ENCODE data around the gene SLC27A5. TPM values are rescaled to one million over a fixed set of nuclear protein-coding genes. Genes with fewer than 3 reads are reported as not detected.
"Not testable (repeated sequence)": the region's sequence is repeated elsewhere in the genome, so short reads cannot be mapped to it uniquely, and the experiment has no call there.

The SLC27A5 gene
- polyA plus RNA-seq, 1 donor: 9.9 TPM

GRCh38 chr19:58529405-58529804 is 17.6 kb upstream of the SLC27A5 start:
- DNase-seq: no peak

- no peak for DNase-seq
Observed at GRCh38 chr19:58522709-58523108, 10.9 kb upstream of the SLC27A5 start.

DNA sequence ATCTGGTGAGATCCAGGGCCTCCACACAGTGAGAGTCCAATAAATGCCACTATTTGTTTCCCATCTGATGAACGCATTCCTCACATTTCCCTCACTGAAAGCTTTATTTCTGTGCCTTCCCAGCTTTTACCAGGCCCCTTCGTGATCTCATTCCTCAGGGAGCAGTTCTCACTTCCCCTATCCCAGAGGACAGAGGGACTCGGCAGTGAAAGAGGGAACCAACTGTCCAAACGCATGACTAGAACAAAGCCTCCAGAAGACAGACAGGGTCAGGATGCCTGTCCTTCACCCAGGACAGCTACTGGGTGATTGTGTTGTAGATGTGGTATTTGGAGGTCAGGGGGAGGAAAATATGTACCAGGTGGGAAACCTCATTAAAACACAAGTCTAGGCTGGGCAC is 9.9 kb upstream of the SLC27A5 start:
- no peak for DNase-seq

GRCh38 chr19:58520257-58520599 is 8.4 kb upstream of the SLC27A5 start:
- DNase-seq: no peak

GRCh38 chr19:58519355-58520256 is 7.8 kb upstream of the SLC27A5 start, which contains the start of gene ZBTB45:
TSS of gene ZBTB45 (minus strand) at chr19:58519810. CDS start at chr19:58517673, 2,137 bp downstream.
- peak; percentile 94 for DNase-seq

GRCh38 chr19:58519087-58519354 is 7.2 kb upstream of the SLC27A5 start:
- peak; percentile 74 for DNase-seq

DNA sequence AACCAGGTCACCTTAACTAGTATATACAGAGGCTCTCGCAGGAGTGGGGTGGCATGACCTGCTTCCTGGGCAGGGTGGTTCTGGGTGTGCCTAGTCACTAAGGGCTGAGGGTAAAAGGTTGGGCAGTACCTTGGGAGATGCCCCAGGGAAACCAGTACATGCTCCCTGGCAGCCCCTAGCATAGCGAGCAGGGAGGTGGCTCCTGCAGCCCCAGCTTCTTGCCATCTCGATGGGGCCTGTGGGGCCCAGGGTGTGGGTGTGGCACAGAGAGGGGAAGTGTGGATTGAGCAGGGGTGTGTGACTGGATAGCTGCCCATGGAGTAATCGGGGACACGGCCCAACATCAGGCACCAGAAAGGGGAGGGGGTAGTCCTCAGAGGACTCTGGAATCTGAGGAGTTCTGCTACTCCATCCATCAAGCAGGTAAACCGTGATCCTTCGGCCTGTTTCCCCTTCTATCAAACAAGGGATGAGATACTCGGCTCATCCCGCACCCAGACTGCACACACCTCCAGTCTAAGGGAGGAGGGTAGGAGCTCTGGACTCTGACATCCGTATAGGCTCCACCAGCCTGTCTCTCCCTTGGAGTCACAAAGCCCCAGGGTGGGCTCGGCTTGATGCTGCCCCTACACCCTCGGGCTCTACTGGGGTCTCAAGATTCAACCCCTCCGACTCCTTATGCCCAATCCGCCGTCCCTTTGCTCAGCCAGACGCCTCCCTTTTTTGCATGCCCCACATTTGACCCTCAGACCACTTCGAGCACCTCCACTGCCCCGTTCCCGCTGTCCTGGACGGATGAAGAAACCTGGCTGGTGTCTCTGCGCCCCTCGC is 6.7 kb upstream of the SLC27A5 start:
- no peak for DNase-seq

DNA sequence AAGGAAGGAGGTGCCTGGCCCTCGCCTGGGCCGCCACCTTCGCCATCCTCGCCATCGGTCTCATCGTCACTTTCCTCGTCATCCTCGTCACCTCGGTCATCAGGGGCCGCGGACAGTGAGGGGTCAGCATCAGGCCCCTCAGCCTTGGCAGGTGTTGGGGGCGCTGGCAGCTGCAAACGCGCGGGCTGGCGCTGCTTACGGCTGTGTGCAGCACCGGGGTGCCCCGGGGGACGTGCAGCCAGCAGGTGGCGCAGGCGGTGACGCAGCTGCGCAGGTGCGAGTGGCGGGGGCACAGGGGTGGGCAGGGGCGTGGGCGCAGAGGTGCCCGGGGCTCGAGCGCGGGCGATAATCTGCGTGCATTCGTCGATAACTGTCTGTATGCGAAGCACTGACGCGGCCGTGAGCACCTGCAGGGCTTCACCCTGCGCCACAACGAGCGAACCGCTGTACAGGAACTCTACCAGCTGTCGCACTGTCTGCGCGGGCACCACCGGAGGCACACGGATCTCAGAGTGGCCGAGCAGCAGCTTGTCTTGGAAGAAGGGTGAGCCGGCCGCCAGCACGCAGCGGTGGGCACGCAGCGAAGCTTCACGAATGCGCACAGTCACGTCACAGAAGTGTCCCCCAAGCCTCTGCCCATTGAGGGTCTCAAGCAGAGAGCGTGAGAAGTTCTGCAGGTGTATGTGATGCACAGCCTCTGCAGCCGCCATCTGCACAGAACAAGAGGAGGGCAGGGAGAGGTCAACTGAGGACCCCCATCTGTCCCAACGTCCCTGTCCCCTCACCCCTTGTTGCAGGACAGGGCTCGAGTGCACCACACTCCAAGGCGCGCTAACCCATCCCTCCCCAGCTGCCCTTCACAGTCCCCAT is 5.4 kb upstream of the SLC27A5 start:
- no peak for DNase-seq

- DNase-seq: no peak
Observed at GRCh38 chr19:58516246-58516836, 4.5 kb upstream of the SLC27A5 start.

DNA sequence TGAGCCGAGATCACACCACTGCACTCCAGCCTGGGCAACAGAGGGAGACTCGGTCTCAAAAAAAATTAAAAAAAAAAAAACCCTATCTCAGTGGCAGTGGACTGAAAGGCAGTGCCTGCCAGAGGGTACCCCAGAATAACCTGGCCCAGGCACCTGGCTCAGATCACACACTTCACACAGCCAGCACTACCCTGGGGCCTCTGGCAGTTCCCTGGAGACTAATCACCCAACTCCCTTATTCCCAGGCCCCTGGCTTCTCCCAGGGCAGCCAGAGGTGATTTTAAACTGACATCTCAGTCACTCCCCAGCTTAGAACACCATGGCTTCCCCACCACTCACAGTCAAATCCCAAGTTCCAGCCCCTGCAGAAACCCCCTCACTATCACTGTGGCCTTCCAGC is 3.5 kb upstream of the SLC27A5 start:
- DNase-seq: no peak

DNA sequence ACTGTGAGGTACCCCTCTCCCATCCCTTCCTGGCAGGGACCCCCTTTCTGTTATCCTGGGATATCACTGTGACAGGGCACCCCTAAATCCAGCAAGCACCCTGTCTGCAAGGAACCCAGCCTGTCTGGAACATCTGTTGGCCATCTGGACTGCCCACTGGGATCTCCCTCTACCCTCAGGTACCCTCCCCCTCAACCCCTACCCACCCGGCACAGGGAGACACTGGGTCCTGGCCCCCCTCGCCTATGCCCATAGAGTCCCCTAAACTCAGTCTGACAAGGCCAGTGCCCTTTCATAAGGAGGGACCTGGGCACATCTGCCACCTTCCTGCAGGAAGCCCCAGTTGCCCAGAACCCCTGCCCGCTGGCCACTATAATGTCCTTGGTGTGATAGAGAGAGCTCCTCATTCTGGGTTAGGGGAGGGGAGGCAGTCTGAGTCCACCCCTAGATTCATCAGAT is 2.8 kb upstream of the SLC27A5 start:
- DNase-seq: no peak

- peak; percentile 86 for DNase-seq
Observed at GRCh38 chr19:58513694-58514563, 2.1 kb upstream of the SLC27A5 start.

GRCh38 chr19:58513213-58513693 is 1.5 kb upstream of the SLC27A5 start:
- DNase-seq: no peak

GRCh38 chr19:58510084-58510862 is 1.5 kb downstream of the SLC27A5 start:
- no peak for DNase-seq

DNA sequence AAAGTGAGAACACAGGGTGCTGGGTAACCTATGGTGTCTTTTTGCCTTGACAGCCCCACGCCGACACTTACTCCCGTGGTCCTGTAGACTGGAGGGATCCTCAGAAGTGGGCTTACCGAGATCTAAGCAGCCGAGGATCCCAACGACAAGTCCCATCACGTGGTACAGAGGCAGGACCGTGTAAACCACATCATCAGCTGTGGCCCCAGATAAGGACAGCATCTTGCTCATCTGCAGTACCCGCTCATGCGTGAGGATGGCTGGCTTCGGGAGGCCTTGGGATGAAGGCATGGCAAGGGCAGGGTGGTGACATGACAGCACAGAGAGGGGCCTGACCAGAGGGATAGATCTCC is 2.1 kb downstream of the SLC27A5 start:
- DNase-seq: no peak

DNA sequence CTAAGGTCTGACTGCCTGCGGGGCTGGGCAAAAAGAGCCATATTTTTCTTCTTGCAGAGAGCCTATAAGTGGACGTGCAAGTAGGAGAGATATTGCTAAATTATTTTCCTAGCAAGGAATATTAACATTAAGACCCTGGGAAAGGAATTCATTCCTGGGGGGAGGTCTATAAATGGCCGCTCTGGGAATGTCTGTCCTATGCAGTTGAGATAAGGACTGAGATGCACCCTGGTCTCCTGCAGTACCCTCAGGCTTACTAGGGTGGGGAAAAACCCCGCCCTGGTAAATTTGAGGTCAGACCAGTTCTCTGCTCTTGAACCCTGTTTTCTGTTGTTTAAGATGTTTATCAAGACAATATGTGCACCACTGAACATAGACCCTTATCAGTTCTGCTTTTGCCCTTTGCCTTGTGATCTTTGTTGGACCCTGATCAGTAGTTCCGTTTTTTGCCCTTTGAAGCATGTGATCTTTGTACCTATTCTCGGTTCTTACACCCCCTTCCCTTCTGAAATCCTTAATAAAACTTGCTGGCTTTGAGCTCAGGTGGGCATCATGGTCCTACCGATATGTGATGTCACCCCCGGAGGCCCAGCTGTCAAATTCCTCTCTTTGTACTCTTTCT is 4.1 kb downstream of the SLC27A5 start:
- not testable (repeated sequence) for DNase-seq

- DNase-seq: no peak
Observed at GRCh38 chr19:58500242-58500641, 11.6 kb downstream of the SLC27A5 start.

DNA sequence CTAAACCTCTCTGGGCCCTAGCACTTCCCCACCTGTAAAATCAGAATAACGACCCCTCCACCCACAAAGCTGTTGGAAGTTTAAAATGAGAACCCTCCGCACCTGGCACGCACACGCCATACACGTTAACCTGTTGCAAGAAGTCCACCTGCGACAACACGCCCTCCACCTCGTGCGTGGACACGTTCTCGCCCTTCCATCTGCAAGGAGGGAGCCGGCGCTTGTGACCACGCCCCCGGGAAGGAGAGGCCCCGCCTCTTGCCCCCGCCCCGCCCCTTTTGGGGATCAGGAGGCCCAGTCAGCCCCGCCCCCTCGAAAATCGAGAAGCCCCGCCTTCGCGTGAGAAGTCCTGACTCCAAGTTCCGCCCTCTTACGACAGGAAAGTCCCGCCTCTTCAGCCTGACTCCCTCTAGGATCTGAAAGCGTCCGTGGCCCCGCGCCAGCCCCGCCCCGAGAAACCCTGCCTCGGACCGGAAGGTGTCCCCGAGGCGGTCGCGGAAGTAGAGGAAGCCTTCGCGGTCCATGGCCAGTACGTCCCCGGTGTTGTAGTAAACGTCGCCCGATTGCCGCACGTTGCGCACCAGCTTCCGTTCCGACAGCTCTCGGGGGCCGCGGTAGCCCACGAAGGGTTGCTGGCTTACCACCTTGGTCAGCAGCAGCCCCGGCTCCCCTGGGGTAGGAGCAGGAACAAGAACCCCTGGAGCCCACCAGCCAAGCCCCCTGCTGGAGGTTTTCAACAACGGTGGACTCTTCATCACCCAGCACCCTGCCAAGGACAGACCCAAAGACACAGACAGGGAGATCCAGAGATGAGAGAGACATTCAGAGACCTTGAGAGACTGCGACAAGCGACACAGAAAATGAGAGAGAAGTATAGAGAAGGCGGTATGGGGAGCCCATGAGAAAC is 12.5 kb downstream of the SLC27A5 start:
- peak; percentile 99 for DNase-seq
